A549 (cell line): Measurements from ENCODE around the gene ORC3. TPM values are rescaled to one million over a fixed set of nuclear protein-coding genes. Genes with fewer than 3 reads are reported as not detected.

Experiments
- ATAC-seq, 2 experiments: fragments of 200-7000 bp in 1 of 2; fragments of >200 bp in 1 of 2; cut with Nextera tagmentation in 1 of 2; cut with Tn5 transposase in 1 of 2; 3 replicates each; pipeline versions ENCODE4 v1.8.0 to v1.9.1; 2018 to 2020; ENCODE audit warnings: mild to moderate bottlenecking in 1 of 2, moderate library complexity in 1 of 2
- CTCF ChIA-PET: fragments of 300-600 bp; sonication (Branson Sonifier 250); formaldehyde crosslinking; extraction: SDS; loops from one replicate; lab custom pipeline; 2021; ENCODE audit warnings: antibody characterized with exemption, inconsistent platforms; lab: Yijun Ruan, JAX
- POLR2A ChIA-PET: fragments of 350-600 bp; formaldehyde crosslinking; extraction: SDS; loops from one replicate; lab custom pipeline; 2021; ENCODE audit warnings: antibody characterized with exemption, inconsistent platforms; lab: Yijun Ruan, JAX
- DNase-seq, 2 experiments: peaks; one replicate each; pipeline versions ENCODE4 v3.0.0 to v3.0.0-alpha.2; 2011 to 2016; ENCODE audit warnings: low read depth in 1 of 2, low spot score in 1 of 2
- FAIRE-seq: peaks from 2 replicates; lab custom pipeline; 2011; peaks lifted over from hg19 to GRCh38; lab: Jason Lieb, UNC
- H3K27ac ChIP-seq, 2 experiments: fragments of >200 bp; sonication (Bioruptor Twin); formaldehyde crosslinking; 3 replicates each; pipeline ENCODE4 v1.5.1; 2016 to 2017
- H3K4me1 ChIP-seq: fragments of >200 bp; sonication (Bioruptor Twin); formaldehyde crosslinking; 3 replicates; pipeline ENCODE4 v1.6.1; 2016
- H3K4me2 ChIP-seq: fragments of >200 bp; sonication (Bioruptor Twin); formaldehyde crosslinking; 3 replicates; pipeline ENCODE4 v1.6.1; 2016
- H3K4me3 ChIP-seq: fragments of >200 bp; sonication (Bioruptor Twin); formaldehyde crosslinking; 3 replicates; pipeline ENCODE4 v1.5.1; 2016
- H3K9me3 ChIP-seq: fragments of >200 bp; sonication (Bioruptor Twin); formaldehyde crosslinking; 3 replicates; pipeline ENCODE4 v1.6.1; 2016
- BHLHE40 ChIP-seq: IDR thresholded peaks from 2 replicates; pipeline ENCODE4 v1.6.1; 2012; ENCODE audit warnings: low read depth, low read length, inconsistent platforms
- CEBPB ChIP-seq, 2 experiments: fragments of >200 bp in 1 of 2; sonication (Bioruptor Twin) in 1 of 2; formaldehyde crosslinking in 1 of 2; IDR thresholded peaks; 2 replicates each; pipeline ENCODE4 v1.6.1; 2012 to 2016
- ESRRA ChIP-seq: fragments of 150-350 bp; IDR thresholded peaks from 2 replicates; pipeline ENCODE4 v1.6.1; 2014; ENCODE audit warnings: mild to moderate bottlenecking, low read length, borderline replicate concordance
- GATA3 ChIP-seq: IDR thresholded peaks from 2 replicates; pipeline ENCODE4 v1.6.1; 2012; ENCODE audit warnings: borderline replicate concordance
- HDAC2 ChIP-seq: fragments of 200-600 bp; sonication (generic); IDR thresholded peaks from 2 replicates; pipeline ENCODE4 v1.6.1; 2016
- HEYL ChIP-seq: fragments of 250-450 bp; sonication (Bioruptor Pico); IDR thresholded peaks from 2 replicates; pipeline ENCODE4 v1.8.0; 2021; ENCODE audit warnings: mild to moderate bottlenecking, moderate library complexity
- HOXB13 ChIP-seq: fragments of 250-450 bp; sonication (Bioruptor Pico); IDR thresholded peaks from 2 replicates; pipeline ENCODE4 v1.5.0; 2020; ENCODE audit warnings: low read depth, mild to moderate bottlenecking, moderate library complexity
- JUN ChIP-seq, 2 experiments: fragments of >200 bp; sonication (Bioruptor Twin); formaldehyde crosslinking; IDR thresholded peaks; 2 replicates in 1 of 2; 3 replicates in 1 of 2; pipeline ENCODE4 v1.6.1; 2016 to 2017
- KDM1A ChIP-seq: fragments of 200-600 bp; sonication (generic); IDR thresholded peaks from 2 replicates; pipeline ENCODE4 v1.6.1; 2016; ENCODE audit warnings: low read depth, mild to moderate bottlenecking
- MAZ ChIP-seq: fragments of 150-350 bp; IDR thresholded peaks from 2 replicates; pipeline ENCODE4 v1.6.1; 2014; ENCODE audit warnings: antibody characterized with exemption, low read depth, low read length, borderline replicate concordance
- MYC ChIP-seq: IDR thresholded peaks from 2 replicates; pipeline ENCODE4 v1.6.1; 2012; ENCODE audit warnings: mild to moderate bottlenecking, inconsistent platforms, low read length, improper control_type of control experiment, borderline replicate concordance
- NFE2L2 ChIP-seq: fragments of 150-350 bp; conservative IDR thresholded peaks from 2 replicates; pipeline ENCODE4 v1.6.1; 2014; ENCODE audit warnings: low read length
- POLR2A ChIP-seq: IDR thresholded peaks from 2 replicates; pipeline ENCODE4 v1.6.1; 2012; ENCODE audit warnings: mild to moderate bottlenecking, low read length
- RNF2 ChIP-seq: fragments of 200-600 bp; sonication (generic); IDR thresholded peaks from 2 replicates; pipeline ENCODE4 v1.6.1; 2016; ENCODE audit warnings: low read depth, mild to moderate bottlenecking, antibody characterized with exemption, moderate library complexity, borderline replicate concordance
- SMC3 ChIP-seq: fragments of >200 bp; sonication (Bioruptor Twin); formaldehyde crosslinking; IDR thresholded peaks from 3 replicates; pipeline ENCODE4 v1.6.1; 2018; ENCODE audit warnings: inconsistent platforms
- ZNF302 ChIP-seq: fragments of 250-450 bp; sonication (Bioruptor Pico); IDR thresholded peaks from 2 replicates; pipeline ENCODE4 v1.9.0; 2021; ENCODE audit warnings: inconsistent platforms, mild to moderate bottlenecking, moderate library complexity
- WGBS: methylation state at CpG from one replicate; pipeline ENCODE4 v1.1.6; 2017; ENCODE audit errors: missing lambda C conversion rate; 5-methylcytosine and 5-hydroxymethylcytosine counted together
- polyA plus RNA-seq, 4 experiments: library from polyadenylated mRNA; depleted of rRNA in 3 of 4; stranded (reverse); fragments of >200 nt; fragmentation: RNase III in 1 of 4; extraction: RNeasy Plus Mini Kit Qiagen cat#74134 plus additional on column Dnase treatment in 1 of 4; gene quantifications; 2 replicates in 3 of 4; 3 replicates in 1 of 4; pipeline ENCODE4 v1.2.3, GENCODE V29; 2011 to 2017
- TF ChIP-seq, protein P1 (sequence below): IDR thresholded peaks from 2 replicates; pipeline ENCODE4 v1.6.1; 2012; ENCODE audit warnings: low read depth, borderline replicate concordance
- TF ChIP-seq, protein P2 (sequence below): fragments of 250-450 bp; sonication (Bioruptor Pico); IDR thresholded peaks from 2 replicates; pipeline ENCODE4 v1.5.0; 2021; ENCODE audit warnings: mild to moderate bottlenecking, moderate library complexity, borderline replicate concordance
- TF ChIP-seq, protein P3 (sequence below): fragments of 450-650 bp; IDR thresholded peaks from 2 replicates; pipeline ENCODE4 v1.6.1; 2014; ENCODE audit warnings: antibody characterized with exemption
- TF ChIP-seq, protein P4 (sequence below): IDR thresholded peaks from 2 replicates; pipeline ENCODE4 v1.6.1; 2012

The ORC3 gene
- polyA plus RNA-seq, 2 of the 4 experiments (the other 2 are of a cell fraction), result 25.5 to 50.1 TPM

DNA sequence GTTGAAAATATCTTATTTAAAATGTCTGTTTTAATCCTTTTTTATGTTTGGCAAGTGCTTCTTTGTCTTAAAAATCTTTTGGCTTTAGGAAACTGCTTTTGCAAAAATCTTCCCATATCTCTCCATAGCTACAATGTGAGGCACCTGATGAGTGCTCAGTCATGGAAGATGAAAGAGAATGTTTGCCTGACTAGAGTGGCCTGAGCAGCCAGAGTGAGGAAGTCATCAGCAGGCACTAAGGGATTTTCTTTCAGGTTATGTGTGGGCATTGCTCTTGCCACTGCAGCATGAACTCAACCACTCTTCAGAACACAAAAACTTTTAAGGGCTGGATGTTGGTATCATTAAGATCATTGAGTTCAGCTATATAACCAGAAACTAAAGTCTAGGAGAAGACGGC, 64.2 kb downstream of the ORC3 start:
- no peak for ATAC-seq
- TF ChIP-seq, protein P1, sequence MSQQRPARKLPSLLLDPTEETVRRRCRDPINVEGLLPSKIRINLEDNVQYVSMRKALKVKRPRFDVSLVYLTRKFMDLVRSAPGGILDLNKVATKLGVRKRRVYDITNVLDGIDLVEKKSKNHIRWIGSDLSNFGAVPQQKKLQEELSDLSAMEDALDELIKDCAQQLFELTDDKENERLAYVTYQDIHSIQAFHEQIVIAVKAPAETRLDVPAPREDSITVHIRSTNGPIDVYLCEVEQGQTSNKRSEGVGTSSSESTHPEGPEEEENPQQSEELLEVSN, result no peak
- TF ChIP-seq SMC3 (no peak), HDAC2 (no peak), MAZ (no peak), HOXB13 (CRISPR knock-in tag) (no peak), NFE2L2 (no peak), POLR2A (no peak), BHLHE40 (no peak), MYC (no peak), GATA3 (no peak), HEYL (CRISPR knock-in tag) (no peak), CEBPB (IDR thresholded peaks at IDR 0.05) (no peak)
- TF ChIP-seq, protein P2, sequence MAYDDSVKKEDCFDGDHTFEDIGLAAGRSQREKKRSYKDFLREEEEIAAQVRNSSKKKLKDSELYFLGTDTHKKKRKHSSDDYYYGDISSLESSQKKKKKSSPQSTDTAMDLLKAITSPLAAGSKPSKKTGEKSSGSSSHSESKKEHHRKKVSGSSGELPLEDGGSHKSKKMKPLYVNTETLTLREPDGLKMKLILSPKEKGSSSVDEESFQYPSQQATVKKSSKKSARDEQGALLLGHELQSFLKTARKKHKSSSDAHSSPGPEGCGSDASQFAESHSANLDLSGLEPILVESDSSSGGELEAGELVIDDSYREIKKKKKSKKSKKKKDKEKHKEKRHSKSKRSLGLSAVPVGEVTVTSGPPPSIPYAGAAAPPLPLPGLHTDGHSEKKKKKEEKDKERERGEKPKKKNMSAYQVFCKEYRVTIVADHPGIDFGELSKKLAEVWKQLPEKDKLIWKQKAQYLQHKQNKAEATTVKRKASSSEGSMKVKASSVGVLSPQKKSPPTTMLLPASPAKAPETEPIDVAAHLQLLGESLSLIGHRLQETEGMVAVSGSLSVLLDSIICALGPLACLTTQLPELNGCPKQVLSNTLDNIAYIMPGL, result no peak
- TF ChIP-seq, protein P3, sequence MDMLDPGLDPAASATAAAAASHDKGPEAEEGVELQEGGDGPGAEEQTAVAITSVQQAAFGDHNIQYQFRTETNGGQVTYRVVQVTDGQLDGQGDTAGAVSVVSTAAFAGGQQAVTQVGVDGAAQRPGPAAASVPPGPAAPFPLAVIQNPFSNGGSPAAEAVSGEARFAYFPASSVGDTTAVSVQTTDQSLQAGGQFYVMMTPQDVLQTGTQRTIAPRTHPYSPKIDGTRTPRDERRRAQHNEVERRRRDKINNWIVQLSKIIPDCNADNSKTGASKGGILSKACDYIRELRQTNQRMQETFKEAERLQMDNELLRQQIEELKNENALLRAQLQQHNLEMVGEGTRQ, result no peak
- DNase-seq, result no peak
- H3K4me1 ChIP-seq, result no peaks in the 10 kb centered on the region
- WGBS, result 95% methylated on average over 1 of the region's 1 CpG
- H3K9me3 ChIP-seq, result no peaks in the 10 kb centered on the region
- ChIA-PET CTCF (interaction anchor here (0.6 kb wide), 1 partner anchor 763 kb away, joined by 4 read pairs; no protein-coding TSS in a partner anchor), POLR2A (no interaction called here)
- FAIRE-seq, result no peak
- H3K4me3 ChIP-seq, result no peak overlapping the region
- no peak overlapping the region for H3K4me2 ChIP-seq
- no peak overlapping the region for H3K27ac ChIP-seq

DNA sequence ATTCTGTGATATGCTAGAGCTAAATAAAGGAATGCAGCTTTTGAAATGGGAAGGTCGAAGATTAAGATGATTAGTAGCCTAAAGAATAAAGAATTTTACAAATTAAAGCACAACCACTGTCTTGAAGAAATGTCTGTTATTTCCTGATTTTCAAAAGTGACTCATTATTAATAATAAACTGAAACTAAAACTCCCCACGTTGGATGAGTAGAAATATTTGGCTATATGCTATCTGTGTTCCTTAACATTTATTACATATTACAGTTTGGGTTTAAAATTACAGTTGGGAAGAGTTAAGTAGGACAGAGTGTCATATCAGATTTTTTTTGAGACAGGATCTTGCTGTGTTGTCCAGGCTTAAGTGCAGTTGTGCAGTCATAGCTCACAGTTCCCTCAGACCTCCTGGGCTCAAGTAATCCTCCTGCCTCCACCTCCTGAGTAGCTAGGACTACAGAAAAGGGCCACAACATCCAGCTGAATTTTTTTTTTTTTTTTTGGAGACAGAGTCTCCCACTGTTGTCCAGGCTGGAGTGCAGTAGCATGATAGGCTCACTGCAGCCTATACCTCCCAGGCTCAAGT, 65.0 kb downstream of the ORC3 start:
- no peak overlapping the region for H3K27ac ChIP-seq
- CTCF ChIA-PET, result no interaction called here
- ATAC-seq, result no peak
- 28% methylated on average over 2 of the region's 2 CpGs for WGBS
- peaks cover 2% of the 10 kb centered on the region; the same call in 1 of the 3 replicates for H3K4me1 ChIP-seq
- POLR2A ChIA-PET, result no interaction called here
- FAIRE-seq, result no peak
- H3K9me3 ChIP-seq, result no peaks in the 10 kb centered on the region
- H3K4me3 ChIP-seq, result no peak overlapping the region
- TF ChIP-seq KDM1A, result no peak
- TF ChIP-seq, protein P4, sequence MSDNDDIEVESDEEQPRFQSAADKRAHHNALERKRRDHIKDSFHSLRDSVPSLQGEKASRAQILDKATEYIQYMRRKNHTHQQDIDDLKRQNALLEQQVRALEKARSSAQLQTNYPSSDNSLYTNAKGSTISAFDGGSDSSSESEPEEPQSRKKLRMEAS, result no peak
- no peak for TF ChIP-seq RNF2
- TF ChIP-seq JUN (IDR thresholded peaks at IDR 0.05), result no peak
- no peak for DNase-seq
- H3K4me2 ChIP-seq, result no peak overlapping the region

DNA sequence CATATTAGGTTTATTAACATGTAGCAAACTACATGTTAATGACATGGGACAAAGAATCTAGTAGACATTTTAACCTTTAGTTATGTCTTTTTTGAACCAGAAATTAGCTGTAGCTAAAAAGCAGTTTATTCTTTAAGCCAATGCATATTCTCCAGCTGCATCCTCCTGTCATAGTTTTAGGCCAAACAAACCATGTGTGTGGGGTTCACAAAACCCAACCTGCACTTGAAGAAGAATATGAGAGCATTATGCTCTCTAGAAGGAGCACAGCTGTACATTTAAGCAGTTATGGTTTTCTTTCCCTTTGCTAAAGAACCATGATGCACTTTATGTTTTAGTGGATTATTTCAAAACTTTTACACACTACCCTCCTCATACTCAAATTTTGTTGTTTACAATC, 65.9 kb downstream of the ORC3 start:
- POLR2A ChIA-PET, result no interaction called here
- ATAC-seq (no peak), FAIRE-seq (no peak), DNase-seq (no peak)
- CTCF ChIA-PET, result no interaction called here
- H3K27ac ChIP-seq, result no peak overlapping the region
- H3K9me3 ChIP-seq, result no peaks in the 10 kb centered on the region
- H3K4me2 ChIP-seq, result no peak overlapping the region
- TF ChIP-seq MAZ (no peak), ESRRA (no peak), ZNF302 (CRISPR knock-in tag) (no peak)
- H3K4me1 ChIP-seq, result peaks cover 7% of the 10 kb centered on the region; the same call in 1 of the 3 replicates
- no peak overlapping the region for H3K4me3 ChIP-seq
